GM18499 (cell line): ENCODE measurements around the gene ERC2.

Source experiments
- ATAC-seq: cut with Tn5 transposase; IDR thresholded peaks from one replicate; pipeline ENCODE4 v1.9.1; 2021; ENCODE audit warnings: moderate number of reproducible peaks; ENCODE audit not compliant: insufficient read depth, unreplicated experiment

Gene ERC2

GRCh38 chr3:55790596-55791350 lies 677.5 kb downstream of the ERC2 start:
- no peak for ATAC-seq

DNA sequence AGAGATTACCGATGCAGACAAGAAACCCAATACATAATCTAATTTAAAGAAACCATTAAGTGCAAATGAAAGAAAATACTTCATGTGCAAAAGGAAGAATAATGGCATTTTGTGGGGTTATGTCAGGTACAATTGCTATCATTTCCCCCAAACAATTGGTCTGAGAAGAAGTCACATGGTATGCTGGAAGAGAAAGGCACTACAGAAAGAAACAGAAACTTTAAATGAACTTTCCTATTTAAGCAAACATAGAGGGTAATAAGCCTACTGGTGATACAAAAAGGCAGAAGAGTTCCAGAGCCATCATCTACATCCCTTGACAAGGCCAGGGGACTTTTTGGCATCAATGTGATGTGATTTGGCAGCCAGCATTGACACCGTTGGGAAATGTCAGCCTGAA lies 678.8 kb downstream of the ERC2 start:
- ATAC-seq = no peak

DNA sequence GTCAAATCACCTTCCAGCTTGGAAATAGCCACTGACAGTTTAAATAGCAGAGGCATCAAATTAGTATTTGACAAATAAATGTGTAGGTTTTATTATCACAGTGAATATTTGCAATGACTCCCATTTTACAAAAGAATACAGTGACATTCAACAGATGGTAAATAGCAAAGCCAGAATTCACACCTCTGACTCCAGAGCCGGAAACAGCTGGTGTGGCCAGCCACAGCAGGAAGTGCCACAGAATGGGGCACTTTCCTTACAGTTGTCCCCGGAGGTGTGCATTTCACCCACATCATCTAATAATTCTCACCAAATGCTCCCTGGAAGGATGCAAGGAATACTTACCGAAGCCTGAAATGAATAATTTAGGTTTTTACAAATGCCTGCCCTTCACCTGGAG lies 685.5 kb downstream of the ERC2 start:
- ATAC-seq = no peak

DNA sequence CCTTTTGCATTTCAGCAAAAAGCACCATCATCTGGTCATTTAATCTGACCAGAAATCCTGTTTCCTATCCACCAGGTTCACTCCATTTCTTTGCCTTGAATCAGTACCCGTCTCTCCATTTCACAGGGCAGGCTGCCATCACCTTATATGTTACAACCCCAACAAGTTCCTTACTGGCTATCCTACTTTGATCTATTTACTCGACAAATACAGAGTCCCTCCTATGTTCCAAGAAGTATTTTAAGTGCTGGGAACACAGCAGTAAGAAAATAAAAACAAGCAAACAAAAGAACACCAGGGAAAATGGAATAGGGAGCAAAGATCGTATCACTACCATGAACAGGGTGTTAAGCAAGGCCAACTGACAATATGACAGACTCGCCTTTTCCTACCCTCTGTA lies 685.9 kb downstream of the ERC2 start:
- no peak for ATAC-seq

- no peak for ATAC-seq
These were observed 687.4 kb downstream of the ERC2 start for GRCh38 chr3:55780913-55781312.

GRCh38 chr3:55779543-55779942 lies 688.7 kb downstream of the ERC2 start:
- no peak for ATAC-seq

- ATAC-seq = no peak
These were observed 692.7 kb downstream of the ERC2 start for GRCh38 chr3:55775366-55776154.

DNA sequence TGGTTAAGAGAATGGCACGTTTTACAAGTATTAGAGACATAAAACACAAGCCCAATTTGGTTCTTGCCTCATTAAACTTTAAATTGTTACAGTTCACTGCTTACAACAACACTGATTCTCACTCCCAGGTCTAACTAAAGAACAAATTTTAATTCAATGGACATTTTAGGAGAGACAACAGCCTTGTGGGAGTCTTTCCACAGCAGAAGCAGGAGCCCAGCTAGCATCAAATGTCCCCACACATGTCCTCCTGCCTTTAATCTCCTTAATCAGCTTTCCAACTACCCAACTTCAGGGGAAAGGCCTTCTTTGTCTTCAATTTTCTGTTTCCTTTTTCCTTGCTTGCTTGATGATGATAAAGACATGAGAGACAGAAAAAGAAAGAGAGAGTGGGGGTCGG lies 693.4 kb downstream of the ERC2 start:
- ATAC-seq = no peak

DNA sequence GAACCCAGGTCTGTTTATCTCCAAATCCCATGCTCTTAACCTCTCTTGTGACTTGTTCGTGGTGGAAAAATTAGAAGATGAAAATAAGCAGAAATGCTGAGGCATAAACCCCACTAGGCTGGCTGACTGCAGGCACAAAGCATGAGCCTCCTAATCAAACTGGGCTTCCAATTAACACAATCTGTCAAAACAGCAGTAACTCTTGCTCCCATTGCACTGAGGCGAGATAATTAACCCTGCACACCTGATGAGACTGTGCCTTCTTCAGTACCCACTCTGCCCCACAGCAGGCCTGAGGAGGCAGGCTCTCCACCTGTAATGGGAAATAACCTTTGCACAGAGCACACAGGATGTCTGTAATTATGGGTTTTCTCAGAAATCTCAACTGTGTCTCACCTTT lies 696.8 kb downstream of the ERC2 start:
- ATAC-seq = no peak

DNA sequence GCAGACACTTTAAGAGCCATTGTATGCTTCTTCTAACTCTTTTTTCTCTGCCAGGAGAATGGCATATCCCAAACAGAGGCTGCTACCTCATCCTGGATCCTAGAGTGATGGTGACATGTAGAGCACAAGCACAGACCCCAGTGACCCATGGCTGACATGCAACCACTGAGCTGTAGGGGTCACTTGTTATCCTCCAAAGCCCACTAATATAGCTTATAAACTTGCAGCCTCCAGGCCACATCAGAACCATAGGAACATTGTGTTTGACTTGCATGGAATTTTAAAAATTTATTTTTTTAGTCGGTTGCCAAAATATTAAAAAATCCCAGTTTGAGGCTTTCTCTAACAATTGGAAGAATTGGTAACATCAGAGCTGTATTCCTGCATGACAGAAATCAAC lies 698.2 kb downstream of the ERC2 start:
- ATAC-seq = no peak

GRCh38 chr3:55766753-55767152 lies 701.5 kb downstream of the ERC2 start:
- ATAC-seq = no peak

DNA sequence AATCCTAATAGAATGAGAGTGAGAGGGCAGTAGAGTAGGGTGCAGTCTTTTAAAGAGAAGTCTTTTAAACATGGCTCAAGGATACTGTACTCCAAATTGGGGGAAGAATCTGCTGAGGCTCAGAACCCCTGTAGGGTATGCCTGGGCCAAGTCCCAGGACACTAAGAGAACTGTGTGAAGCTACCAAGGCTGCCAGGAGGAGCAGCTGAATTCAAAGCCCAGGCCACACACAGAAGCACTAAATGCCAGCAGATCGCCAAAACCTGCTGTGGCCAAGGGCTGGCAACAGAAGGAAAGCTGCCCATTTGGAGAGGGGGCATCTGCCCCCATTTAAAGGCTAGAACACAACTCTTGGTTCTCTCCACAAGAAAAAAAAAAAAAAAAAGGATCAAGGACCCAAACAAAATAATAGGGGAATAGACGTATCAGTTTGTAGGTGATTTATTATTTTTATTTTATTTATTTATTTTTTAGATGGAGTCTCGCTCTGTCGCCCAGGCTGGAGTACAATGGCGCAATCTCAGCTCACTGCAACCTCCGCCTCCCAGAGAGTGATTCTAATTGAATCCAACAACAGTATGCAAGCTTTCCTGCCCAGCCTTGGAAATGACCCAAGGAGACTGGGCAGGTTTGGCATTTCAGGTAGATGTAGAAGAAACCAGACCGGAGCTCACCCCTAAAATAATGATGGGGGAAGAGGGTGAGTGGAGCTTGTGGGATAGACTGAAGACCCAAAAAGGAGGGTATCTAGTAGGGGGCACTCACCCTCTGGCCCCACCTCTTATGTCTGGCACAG lies 702.2 kb downstream of the ERC2 start:
- ATAC-seq = no peak

GRCh38 chr3:55765398-55765797 lies 702.9 kb downstream of the ERC2 start:
- no peak for ATAC-seq

GRCh38 chr3:55756976-55757375 lies 711.3 kb downstream of the ERC2 start:
- no peak for ATAC-seq

- ATAC-seq = no peak
These were observed 712.6 kb downstream of the ERC2 start for GRCh38 chr3:55755516-55756205.

DNA sequence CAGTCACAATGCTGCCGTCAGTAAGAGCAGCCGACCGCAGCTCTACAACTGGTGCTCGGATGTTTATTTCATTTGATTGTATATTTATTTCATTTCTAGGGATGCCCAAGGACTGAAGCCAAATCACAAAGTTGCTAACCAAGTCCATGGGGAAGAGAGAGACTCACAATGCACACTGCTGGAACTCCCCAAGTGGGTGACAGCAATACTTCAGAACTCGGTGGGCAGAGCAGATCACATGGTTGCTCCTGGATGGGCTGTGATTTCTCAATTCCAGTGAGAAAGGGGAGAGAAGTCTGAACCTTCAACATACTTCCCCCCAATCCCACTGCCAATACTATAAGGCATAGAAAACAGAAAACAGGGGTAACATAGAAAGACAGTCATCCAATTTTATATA lies 715.4 kb downstream of the ERC2 start:
- ATAC-seq = no peak

GRCh38 chr3:55751730-55752129 lies 716.5 kb downstream of the ERC2 start:
- ATAC-seq = no peak

DNA sequence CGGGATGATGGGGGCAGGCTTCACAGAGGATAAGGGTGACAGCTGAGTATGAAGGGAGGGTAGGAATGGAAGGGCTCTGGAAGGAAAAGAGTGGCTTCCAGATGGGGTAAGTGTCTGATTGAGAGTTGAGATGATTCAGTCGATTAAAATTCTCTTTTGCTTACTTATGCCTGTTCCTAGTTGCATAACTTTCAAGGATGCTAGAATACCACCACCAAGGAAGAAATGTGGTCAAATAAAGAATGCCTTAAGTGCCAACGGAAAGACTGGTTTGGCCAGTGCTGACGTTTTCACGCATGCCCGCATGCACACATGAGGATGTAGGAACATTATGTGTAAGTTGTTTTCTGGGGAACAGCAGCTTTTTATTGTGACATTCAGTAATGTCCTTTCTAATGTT lies 717.7 kb downstream of the ERC2 start:
- ATAC-seq = no peak

DNA sequence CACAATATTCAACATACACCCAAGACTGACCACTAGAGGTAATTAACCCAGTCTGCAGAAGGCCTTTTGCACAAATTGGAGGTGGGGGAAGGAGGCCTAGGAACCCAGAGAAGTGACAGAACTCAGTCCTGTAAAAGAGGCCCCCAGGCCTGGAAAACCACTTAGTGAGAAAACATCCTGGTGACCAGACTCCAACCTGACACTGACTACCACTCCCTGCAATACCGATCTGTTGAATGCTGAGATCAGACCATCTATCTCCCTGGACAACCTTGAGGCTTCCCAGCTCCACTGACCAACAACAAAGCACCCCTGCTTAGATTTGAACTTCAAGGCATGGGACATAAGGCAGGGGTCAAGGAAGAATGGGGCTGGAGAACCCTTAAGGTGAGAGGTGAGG lies 719.2 kb downstream of the ERC2 start:
- ATAC-seq = no peak

GRCh38 chr3:55746808-55747413 lies 721.4 kb downstream of the ERC2 start:
- ATAC-seq = no peak
